HG03159 (cell line): ENCODE data around the gene LYAR.

Experiments
- ATAC-seq: cut with Tn5 transposase; IDR thresholded peaks from one replicate; pipeline ENCODE4 v1.9.1; 2021; ENCODE audit warnings: mild to moderate bottlenecking, moderate library complexity; ENCODE audit not compliant: unreplicated experiment

Gene LYAR

DNA sequence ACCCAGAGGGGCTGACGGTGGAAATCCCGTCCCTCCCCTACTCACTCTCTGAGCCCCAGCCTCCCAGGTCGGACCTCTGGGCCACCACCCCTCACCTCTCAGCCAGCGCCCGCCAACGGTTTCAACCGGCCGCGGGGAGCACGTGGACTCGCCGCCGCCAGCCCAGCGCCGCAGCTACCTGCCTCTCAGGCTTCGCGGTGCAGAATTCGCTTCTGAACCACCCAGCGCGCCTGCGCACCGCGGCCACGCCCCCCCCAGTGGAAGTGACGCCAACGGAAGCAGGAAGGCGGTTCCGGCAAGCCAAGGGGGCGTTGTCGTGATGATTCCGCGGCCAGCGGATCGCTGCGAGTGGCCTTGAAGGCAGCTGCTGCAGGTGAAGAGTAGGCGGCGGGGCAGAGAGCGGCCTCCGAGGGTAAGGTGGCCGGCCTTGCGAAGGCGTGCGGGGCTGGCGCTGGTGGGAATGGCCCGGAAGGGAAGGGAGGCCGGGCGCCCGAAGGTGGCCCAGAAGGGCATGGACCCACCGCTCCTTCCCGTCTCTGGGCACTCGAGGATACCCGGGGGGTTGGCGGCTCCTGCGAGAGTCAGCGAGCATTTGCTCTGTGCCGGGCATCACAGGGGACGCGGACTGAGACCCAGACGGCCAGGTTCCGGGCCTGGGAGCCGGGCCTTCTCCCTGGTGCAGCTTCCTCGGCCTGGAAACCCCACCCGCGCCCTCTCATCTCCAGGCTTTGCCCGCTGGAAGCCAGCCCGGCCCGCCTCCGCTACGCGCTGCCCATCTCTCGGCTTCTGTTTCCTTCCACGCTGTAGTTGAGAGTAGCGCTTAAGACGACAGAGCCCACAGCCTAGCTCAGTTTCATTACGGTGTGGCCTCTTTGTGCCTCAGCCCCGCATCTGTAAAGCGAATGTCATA, at the start of gene LYAR, which contains the start of gene ZBTB49:
LYAR (minus strand) TSS at position 214 of the 910 bp plus-strand sequence. CDS start 6,412 bp downstream, outside the sequence.
ZBTB49 (plus strand) TSS at position 311 of the 910 bp plus-strand sequence. CDS start 9,695 bp downstream, outside the sequence.
- ATAC-seq = peak; percentile 92

GRCh38 chr4:4339504-4340085, 49.6 kb upstream of the LYAR start:
- no peak for ATAC-seq

GRCh38 chr4:4338210-4339001, 48.5 kb upstream of the LYAR start:
- ATAC-seq = no peak

DNA sequence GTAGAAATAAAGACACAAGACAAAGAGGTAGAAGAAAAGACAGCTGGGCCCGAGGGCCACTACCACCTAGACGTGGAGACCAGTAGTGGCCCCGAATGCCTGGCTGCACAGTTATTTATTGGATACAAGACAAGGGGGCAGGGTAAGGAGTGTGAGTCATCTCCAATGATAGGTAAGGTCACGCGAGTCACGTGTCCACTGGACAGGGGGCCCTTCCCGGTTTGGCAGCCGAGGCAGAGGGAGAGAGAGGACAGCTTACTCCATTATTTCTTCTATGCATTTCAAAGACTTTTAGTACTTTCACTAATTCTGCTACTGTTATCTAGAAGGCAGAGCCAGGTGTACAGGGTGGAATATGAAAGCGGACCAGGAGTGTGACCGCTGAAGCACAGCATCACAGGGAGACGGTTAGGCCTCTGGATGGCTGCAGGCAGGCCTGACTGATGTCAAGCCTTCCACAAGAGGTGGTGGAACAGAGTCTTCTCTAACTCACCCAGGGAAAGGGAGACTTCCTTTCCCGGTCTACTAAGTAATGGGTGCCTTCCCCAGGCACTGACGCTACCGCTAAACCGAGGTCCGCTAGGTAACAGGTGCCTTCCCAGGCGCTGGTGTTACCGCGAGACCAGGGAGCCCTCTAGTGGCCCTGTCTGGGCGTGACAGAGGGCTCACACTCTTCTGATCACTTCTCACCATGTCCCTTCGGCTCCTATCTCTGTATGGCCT, 45.0 kb upstream of the LYAR start:
- ATAC-seq = peak; percentile 63

DNA sequence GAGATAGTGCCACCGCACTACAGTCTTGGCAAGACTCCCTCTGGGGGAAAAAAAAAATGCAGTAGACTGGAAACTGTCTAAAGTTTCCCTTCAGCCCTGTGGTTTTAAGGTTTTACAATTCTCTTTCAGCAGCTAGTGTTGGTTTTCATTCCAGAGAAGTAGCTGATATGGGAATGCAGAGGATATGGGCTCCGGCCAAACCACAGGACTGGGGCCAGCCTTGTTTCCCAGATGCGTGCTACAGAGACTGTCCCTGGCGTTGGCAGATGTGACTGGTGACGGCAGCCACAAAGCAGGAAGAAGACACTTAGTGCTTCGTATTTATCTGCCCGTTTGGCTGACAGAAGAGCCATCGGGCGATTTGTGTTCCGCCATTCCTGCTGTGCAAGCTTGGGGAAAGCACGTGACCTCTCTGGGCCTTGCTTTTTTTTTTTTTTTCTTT, 43.3 kb upstream of the LYAR start:
- ATAC-seq = no peak

DNA sequence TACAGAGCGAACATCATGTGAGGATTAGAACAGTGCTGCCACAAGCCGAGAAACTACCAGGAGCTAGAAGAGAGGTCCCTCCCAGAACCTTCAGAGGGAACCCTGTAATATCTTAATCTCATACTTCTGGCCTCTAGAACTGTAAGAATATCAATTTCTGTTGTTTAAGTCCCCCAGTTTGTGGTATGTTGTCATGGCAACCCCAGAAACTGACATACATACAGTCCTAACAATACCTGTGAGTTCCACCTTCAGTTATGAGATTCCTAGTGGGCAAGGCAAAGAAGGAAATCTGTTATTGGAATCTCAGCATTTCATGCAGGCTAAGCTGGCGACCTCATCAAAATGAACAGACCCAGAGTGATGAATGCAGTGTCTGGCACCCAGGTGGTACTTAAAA, 42.6 kb upstream of the LYAR start:
- ATAC-seq = no peak

GRCh38 chr4:4330794-4331193, 40.8 kb upstream of the LYAR start:
- no peak for ATAC-seq

GRCh38 chr4:4329496-4329895, 39.5 kb upstream of the LYAR start:
- ATAC-seq = no peak

DNA sequence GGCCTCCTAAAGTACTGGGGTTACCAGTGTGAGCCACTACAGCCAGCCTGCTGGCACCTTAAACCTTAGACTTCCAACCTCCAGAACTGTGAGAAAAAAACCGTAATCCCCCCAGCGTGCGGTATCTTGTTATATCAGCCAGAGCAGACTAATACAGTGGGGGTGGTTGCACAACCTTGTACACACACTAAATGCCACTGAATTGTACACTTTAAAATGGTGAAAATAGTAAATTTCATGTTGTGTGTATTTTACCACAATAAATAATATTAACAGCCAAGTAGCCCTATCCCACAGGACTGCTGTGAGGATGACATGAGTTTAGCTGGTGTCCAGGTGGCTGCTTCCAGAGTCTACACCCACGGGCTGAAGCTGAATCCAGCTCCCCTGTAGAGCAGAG, 38.9 kb upstream of the LYAR start:
- ATAC-seq = no peak

DNA sequence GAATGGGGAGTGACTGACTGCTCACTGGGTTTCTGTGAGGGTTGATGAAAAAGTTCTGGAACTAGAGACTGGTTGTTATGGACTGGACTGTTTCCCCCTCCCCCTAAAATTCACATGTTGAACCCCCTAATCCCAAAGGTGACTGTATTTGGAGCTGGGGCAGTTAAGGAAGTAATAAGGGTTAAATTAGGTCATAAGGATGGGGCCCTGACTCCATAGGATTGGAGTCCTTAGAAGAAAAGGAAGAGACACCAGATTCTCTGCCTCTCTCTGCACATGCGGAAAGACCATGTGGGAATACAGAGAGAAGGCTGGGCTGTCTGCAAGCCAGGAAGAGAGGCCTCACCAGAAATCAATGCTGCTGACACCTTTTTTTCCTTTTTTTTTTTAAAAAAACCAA, 38.3 kb upstream of the LYAR start:
- no peak for ATAC-seq

- ATAC-seq = no peak
Measured at GRCh38 chr4:4327652-4328121, 37.7 kb upstream of the LYAR start.

- no peak for ATAC-seq
Measured at GRCh38 chr4:4326166-4326565, 36.2 kb upstream of the LYAR start.

GRCh38 chr4:4325321-4325720, 35.4 kb upstream of the LYAR start:
- no peak for ATAC-seq

DNA sequence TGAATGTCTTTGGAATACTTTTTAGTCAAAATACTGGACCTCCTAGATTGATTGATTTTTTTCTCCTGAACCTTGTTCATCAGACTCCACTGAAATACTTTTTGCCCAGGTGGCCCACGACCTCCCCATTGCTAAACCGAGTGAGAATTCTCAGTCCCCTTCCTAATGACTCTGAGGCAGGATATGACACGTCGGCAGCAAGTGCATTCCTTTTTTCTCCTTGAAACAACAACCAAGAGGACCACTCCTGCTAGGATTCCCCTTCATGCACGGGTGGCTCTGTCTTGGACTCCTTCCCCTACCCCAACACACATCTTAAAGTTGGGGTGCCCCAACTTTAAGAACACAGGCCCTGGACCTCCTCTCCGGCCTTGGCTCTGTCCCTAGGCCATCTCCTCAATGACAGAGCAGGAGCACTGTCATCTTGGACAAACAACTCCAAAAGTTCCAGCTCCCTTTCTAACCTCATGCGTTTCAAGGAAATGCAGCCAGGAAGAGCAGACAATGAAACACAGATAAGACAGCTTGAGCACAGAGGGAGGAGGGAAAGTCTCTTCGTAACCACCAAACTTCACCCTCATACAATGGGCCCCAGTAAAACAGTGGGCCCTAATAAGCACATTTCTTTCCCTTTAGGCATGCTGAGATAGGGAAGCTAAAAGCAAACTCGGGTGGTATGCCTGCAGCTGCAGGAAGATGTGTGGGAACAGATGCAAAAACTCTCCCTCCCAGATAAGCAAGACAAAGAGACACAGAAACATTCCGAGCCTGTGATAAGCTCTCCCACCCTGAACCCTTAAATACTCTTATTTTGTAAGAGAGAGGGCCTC, 34.0 kb upstream of the LYAR start:
- no peak for ATAC-seq

DNA sequence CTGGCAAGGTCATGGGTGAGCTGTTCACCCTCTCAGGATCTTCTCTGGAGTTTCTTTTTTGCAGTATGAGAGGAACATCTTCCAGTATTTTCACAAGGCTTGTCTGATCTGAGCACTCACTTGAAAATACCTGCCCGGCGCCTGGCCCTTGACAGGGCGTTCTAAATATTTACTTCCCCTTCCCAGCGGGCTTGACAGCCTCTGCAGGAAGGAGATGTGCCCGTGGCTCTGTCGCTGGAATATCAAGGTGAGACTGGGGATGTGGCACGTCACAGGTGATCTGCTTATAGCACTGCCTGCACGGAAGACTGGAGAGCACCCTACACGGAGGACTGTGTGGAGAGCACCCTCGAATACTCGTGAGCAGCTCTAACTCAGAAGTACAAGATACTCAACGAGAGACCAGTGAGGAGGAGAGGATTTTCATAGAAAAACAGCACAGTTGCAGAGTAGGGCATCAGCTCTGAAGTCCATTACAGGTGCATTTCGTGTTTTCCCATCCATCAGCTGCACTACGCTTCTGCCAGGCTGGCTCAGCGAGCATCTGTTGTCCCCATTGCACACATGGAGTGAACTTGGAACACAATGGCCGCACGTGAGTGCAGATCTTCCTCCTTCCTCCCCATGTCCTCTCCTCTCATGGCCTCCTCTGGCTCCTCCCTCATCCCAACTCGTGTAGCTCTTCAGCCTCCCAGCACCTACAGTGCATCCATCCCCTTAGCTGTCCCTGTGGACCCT, 32.2 kb upstream of the LYAR start:
- no peak for ATAC-seq

GRCh38 chr4:4320951-4321714, 31.2 kb upstream of the LYAR start:
- no peak for ATAC-seq

DNA sequence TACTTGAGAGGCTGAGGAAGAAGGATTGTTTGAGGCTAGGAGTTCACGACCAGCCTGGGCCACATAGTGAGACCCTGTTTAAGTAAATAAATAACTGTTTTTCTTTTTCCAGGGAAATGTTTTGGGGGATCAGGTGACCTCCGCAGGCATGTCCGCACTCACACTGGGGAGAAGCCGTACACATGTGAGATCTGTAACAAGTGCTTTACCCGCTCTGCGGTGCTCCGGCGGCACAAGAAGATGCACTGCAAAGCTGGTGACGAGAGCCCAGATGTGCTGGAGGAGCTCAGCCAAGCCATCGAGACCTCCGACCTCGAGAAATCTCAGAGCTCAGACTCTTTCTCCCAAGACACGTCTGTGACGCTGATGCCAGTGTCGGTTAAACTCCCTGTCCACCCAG, 30.6 kb upstream of the LYAR start:
- ATAC-seq = no peak

DNA sequence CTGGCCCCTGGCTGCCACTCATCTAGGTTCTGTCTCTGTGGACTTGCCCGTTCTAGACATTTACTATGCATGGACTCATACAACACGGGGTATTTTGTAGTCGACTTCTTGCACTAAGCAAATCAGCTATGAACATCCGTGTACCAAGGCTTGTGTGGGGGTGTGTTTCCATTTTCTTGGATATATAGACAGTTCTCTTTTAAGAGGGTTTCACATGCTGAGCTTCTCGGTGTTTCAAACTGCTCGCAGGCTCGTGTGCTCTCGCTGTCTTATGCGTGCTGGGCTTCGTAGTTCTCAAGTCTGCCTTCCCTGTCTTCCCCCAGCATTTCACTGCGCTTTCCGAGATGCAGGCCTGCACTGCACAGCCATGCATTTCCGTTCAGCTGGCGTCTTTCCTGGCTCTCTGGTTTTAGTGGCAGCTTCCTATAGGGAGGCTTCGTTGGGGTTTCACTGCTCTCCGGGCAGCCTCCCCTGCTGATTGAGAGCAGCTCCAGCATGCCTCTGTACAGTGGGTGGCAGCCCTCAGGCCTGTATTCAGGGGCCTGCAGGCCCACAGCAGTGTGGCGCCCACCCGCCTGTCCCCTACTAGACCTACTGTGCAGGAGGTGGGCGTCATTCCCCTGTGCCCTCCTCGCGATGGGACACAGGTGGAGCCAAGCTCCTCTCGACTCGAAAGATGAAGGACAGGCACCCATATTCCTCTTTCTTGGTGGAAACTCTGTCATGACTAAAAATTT, 27.7 kb upstream of the LYAR start:
- no peak for ATAC-seq
